Ramos (cell line): ENCODE results near the gene ECI2.
"Not testable (repeated sequence)": the region's sequence is repeated elsewhere in the genome, so short reads cannot be mapped to it uniquely, and the experiment has no call there.

Source experiments
- in situ Hi-C: fragments of 300-500 bp; cut with MboI; formaldehyde crosslinking; loops from one replicate; pipeline ENCODE4 v1.14.3; 2022; ENCODE audit warnings: low sequenced_read_pairs; ENCODE audit not compliant: unreplicated experiment

ECI2 gene

DNA sequence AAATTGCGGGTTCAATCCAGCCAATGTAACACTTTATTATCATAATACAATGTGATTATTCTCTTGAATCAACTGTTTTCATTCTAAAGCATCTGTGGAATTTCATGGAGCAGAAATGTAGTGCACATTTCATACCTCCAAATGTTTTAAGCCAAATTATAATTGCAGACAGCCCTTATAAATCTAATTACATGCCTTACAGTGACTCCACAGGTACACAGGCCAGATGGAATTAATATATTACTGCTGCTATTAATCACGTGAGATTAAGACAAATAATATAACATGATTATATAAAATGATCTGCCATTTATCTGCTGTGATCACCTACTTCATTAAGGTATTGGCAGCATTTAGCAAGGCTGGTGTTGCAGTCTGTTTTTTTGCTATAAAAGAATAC lies 9.7 kb upstream of the ECI2 start:
- in situ Hi-C loops, result no loop called here

DNA sequence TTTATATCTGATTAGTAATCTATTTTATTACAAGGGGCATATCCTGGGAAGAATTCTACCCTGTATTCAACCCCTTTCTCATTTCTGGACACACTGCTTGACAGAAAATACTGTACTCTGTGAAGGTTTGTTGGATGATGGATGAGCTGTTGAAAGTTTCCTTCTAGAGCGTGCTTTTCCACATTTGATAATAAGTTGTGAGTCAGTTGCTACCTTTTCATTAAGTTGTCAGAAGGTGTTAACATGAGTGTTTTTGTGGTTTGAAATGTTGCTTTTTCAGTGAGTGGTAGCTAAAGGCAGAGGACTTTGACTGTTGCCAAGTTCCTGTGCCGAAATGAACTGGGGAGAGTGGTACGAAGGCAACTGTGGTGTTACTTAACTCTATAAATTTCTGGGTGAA lies 3.9 kb upstream of the ECI2 start:
- in situ Hi-C loops, result no loop called here

DNA sequence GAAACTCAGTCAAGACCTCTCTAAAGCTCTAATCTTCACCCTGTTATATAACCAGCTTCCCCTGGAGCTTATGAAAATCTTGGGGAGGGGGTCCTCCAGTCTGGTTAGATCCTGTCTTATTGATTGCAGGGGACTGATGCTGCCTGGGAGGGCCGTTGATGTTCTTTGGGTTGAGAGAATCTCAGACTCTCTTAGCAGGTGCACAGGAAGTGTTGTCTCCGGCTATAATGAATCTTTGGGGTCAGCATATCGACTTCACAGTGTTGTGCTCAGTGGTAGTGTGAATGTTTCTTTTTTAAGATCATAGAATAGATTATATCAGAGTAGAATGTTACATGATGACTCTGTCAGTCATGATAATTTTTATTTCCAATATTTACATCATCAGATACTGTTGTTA lies 2.8 kb upstream of the ECI2 start:
- in situ Hi-C loops, result no loop called here

DNA sequence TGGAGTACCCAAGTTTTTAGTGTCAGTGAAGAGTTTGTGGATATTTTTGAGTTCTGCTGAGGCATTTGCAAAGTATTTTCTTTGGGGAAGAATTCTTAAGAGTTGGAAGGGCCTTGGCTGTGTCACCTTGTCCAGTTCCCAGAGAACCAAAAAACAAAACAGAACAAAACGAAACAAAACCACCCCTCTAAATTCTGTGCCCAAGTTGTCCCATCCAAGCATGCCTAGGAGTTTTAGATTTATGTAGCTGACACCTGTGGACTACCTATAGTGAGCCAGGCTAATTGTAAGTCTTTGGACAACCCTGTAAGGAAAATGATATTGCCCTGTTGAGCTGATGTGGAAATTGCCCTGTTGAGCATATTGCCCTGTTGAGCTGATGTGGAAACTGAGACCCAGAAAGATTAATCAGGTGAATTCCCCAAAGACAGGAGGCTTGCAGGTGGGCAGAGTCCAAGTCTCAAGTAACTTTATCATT lies 1.0 kb upstream of the ECI2 start:
- in situ Hi-C loops, result no loop called here

DNA sequence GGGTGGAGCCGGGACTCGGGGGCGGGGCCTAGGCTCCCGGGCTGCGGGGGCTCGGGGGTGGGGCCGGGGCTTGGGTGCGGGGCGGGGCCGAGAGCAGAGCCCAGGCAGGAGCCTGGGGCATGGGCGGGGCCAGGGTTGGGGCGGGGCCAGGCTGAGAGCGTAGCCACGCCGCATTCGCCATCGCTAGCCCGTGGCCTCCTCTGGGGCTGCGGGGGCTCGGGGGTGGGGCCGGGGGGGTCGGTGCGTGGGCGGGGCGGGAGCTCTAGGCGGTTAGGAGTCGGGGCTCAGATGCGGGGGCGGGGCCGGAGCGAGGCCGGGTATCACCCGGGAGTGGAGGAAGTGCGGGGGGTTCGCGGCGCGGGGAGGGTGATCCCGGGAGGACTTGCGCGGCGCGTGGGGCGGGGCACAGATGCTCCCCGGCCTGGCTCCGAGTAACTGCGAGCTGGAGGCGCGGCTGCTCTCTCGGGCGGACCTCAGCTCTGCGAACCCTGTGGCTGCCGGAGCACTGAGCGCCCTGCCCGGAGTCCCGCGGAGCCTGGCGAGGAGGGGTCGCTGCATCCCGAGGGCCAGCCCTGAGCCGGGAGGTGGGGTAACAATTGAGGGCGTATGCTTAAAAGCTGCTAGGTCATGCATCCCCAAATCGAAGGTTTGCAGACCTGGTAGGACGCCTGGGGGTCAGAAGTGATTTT lies 434 bp upstream of the ECI2 start:
- in situ Hi-C loops, result no loop called here

DNA sequence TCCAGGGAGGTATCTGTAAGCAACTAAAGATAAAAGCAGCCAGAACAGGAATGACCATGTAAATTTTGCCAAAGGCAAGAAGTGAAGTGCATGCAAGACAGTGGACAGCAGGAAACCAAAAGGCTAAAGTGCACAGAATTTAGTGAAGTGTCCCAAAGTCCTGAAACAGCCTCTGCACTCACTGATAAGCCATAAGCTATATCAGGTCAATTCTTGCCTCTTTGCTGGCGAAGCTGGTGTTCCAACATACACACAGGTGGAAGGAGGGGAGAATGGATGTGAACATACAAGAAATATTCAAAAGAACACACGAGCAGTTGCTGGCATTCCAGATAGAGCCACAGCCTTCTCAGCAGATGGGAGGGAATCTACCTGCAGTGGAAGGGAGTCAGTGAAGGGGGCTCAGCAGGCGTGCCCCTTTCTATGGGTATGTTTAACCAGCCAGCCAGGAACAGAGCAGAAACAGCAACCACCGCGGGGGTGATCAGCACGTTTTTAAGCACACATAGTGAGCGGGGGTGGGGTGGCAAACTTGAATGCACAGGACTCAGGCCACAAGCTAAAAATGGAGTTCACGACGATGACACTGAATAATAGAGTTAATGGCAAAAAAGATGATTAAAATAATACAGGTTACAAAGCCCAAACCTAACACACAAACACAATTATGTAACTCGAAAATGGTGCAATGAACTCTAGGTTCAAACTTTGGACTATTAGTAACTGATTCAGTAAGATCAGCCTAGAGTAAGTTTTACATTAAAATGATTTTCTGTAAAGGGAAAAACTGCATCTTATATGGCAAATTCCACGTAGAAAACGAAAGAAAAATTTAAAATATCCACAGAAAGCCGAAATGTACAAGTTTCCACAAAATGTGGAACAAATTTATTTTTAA lies 1.2 kb downstream of the ECI2 start:
- in situ Hi-C loops, result no loop called here

DNA sequence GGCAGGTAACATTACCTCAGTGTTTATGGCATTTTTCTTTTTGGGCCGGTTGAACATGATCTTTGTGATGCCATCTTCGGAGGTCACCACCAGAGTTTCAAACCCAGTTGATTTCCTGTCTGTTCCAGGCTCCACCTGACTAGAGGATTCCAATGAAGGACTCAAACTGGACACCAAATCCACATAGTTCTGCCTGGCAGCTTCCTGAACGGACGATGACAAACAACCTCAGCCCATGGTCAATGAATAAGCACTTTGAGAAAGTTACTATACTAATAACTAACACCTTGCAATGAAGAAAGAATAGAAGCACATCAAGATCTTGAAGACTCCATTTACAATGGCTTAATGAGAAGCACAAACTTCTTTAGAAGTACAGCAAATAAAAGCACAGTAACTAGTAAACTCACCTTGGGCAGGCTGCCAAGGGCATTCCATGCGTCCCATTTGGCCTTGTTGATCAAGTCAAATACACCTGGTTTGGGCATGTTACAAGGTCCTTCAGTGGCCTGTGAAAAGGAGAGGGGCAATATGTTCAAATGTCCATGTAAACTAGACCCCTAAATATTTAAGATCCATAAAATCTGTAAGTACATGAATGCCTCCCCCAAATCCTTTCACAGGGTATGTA lies 4.9 kb downstream of the ECI2 start:
- in situ Hi-C loops, result no loop called here

DNA sequence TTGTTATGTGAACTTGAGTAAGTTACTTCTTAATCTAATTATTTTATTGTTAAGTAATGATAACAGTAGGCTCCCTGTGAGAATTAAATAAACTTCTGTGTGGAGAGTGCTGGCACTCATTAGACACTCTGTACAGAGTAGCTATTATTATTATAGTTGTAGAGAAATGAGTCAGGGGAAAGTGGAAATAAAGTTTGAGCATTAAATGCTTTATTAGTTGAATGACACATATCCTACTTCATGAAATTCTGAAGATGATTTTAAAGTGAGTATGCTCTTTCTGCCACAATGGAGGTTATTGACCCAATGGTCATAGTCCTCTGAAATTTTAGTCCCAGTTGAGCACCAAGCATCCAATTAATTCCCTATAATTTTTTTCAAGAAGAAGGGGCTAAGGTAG lies 5.9 kb downstream of the ECI2 start:
- in situ Hi-C loops, result no loop called here

DNA sequence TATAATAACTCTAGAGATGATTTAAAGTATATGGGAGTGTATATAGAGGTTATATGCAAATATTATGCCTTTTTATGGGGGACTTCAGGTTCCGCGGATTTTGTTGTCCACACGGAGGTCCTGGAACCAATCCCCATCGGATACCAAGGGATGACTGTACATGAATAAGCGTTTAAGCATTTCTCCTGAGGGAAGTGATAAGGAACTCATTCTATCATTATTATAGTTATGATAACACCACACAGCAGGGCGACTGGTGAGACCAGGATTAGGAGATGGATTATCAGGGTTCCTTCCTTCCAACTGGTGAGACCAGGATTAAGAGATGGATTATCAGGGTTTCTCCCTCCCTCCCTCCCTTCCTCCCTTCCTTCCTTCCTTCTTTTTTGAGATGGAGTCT lies 6.6 kb downstream of the ECI2 start:
- in situ Hi-C loops, result no loop called here

DNA sequence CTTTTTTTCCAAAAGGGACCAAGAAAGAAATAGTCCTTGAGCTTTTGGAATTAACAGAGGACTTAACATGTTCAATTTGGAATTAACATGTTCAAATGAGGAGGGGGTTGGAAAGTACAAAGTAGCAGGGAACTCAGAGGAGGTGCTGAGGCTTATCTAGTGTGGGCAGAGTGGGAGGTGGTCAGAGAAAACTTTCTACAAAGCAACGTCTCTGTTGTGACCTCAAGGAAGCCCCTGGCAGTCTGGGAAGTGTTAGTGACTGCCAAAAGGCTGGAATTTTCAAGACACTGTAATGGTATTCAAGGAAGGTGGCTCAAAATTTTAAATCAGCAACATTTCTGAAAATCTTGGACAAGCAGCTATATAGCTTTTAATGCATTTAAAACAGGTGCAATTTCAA lies 7.3 kb downstream of the ECI2 start:
- in situ Hi-C loops, result no loop called here

DNA sequence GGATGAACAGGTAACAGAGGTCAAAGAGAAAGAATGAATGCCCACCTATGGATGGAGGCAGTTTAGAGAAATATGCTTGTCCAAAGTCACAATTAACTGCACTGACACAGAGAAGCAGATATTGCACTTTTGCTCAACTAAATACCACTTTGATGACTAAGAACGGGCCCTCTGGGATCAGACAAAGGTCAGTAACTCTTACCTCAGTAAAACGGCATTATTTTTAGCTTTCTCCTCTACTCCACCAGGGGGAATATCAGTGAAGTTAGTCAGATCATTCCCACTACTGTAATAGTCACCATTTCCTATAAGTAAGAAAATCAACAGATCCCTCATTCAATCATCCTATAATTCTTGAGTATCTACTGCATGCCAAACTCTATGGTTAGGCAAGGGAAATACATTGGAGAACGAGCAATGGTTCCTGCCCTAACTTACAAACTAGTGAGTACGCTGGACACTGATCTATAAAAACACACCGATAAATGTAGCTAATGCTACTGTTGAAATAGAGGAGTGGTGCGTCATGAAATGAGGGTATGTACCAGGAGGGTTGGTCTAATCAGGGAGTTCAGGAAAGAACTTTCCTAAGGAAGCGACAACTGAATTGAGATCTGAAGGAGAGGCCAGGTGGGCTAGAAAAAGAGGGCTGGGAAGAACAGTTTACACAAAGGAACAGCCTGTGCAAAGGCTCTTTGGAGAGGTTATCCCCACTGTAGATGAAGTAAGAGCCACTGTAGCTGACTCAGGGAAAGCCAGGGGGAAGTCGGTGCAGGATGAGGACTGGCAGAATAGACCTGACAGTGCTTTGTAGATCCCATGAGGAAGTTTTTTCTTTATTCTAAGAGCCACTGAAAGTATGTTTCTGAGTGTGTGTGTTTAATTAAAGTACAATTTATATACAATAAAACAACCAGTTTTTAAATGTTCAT lies 9.2 kb downstream of the ECI2 start:
- in situ Hi-C loops, result no loop called here

DNA sequence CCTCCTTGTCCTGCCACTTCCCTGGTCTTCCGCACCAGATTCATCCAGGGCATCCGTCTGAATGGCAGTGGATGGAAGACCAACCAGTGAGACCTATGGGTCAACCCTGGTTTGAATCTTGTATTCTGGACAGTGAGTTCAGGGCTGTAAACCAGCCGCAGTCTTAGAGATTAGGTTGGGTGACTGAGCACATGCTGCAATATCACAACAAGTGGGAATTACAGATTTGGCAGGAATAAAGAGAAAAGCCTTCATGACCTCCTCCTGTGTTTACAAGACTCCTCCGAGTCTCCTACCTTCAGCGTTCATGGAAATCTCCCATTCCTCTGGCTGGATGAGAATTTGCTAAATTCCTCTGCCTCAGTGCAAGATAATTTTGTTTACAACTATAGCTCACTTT lies 9.9 kb downstream of the ECI2 start:
- in situ Hi-C loops, result no loop called here

DNA sequence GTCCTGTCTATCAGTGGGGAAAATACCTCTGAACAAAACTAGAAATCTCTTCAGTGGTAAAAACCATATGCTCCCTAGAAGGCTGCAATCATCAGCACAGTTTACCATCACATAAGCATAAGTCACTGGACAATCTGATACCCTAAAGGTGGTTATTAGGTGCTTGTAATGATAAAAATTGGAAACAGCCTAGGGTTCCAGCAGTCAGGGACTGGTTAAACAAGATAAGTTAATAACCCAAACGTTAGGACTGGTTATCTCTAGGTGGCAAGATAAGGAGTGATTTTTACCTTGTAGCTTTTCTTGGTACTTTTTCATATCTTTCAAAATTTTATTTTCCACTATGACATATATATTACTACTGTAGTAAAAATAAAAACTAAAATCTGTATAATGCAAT lies 11.0 kb downstream of the ECI2 start:
- in situ Hi-C loops, result no loop called here

DNA sequence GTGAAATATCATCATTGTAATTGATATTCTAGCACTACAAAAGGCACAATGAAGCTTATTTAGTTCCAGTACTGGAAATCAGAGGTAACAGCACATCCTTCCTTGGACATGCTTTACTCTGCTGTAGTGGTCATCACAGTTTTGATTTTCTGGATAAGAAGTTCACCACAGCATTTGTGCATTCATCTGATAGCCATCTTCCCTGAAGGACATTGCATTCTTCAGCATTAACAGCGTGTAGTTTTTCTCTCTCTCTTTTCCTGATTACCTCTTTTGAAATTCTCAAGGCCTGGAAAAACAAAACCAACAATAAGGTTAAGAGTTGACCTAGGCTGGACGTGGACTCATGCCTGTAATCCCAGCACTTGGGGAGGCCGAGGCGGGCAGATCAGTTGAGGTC lies 19.6 kb downstream of the ECI2 start:
- in situ Hi-C loops, result no loop called here

DNA sequence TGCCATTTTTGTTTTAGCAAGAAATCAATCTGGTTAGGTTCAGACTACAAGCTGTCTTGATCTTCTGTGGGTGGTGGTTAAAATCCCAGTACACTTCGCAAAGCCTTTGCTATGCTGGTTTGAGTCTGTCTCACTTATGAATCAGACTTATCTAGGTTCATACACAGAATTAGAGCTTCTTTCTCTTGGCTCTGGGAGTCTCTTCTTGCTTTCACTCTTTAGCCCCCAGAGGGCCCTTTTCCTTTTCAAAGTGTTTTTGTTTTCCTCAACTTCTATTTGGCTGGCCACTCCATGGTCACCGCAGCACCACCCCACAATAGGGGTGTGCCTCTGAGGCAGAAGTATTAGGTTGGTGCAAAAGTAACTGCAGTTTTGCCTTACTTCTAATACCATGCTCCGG lies 21.3 kb downstream of the ECI2 start:
- in situ Hi-C loops, result no loop called here

DNA sequence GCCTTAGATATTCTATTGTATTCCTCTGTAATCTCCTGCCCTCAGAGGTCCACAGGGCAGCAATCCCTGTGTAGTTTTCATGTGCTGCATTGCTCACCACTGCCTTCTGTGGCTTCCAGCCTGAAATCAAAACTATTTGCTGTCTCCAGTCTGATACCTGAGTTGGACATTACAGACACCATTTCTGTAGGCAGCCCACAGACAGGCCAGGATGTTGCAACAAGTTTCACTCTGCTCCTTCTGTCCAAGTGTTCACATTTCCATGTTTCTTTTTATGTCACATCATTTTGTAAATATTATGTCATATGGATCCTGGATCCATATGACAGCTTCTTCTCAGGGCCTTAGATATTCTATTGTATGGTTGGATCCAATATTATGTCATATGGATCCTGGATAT lies 21.7 kb downstream of the ECI2 start:
- in situ Hi-C loops, result no loop called here

DNA sequence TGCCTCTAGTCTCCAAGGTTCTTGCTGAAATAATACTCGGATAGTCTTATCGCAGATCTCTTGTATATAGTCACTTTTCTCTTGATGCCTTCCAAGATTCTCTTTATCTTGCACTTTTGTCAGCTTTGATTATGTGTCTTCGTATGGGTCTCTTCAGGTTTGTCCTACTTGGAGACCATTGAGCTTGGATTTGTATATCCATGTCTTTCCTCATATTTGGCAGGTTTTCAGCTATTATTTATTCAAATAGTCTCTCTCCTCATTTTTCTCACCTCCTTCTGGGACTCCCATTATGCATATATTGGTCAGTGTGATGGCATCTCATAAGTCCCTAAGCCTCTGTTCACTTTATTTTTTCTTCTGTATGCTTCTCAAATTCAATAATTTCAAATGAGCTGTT lies 23.0 kb downstream of the ECI2 start:
- in situ Hi-C loops, result no loop called here

DNA sequence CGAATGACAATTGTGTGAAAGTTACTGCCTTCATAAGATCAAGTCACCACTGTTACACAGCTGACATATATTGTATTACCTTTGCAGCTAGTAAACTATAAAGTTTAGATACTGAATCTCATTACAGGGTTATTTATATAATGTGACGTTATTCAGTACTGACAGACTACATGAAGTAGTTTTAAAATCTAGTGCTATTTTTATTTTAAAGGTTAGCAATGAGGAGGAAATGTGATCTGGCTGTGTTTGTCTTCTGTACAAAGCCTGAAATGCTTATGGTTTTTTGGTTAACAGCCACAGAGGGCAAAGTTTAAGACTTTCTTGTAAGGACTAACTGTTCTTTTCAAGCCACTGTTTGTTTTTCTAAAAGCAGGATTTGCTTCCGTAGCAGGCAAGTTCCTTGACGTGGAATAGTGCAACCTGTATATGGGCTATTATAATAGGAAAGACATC lies 26.0 kb downstream of the ECI2 start:
- in situ Hi-C loops, result not testable (repeated sequence)

DNA sequence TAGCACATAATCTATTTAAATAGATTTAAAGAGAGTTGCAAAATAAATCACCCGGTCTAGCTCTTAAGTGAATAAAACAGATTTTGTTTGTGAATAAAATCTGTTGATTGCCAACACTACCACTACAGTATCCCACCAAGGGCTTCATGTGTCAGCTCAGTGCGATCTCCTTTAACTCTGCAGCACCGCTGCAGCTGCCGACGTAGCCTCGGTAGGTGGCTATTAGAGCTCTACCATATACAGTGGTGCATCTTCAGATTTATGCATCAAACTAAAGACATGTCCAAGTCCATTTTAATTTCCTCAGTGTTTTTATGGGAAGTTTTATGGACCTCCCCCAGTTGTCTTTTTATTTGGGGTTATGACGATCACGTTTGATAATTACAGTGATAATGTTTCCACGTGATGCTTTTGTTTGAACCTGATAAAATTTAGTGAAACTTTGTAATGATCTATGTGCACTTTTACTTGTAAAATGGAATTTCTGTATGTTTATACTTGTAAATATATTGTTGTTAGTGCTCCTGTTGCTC lies 26.7 kb downstream of the ECI2 start:
- in situ Hi-C loops, result no loop called here

DNA sequence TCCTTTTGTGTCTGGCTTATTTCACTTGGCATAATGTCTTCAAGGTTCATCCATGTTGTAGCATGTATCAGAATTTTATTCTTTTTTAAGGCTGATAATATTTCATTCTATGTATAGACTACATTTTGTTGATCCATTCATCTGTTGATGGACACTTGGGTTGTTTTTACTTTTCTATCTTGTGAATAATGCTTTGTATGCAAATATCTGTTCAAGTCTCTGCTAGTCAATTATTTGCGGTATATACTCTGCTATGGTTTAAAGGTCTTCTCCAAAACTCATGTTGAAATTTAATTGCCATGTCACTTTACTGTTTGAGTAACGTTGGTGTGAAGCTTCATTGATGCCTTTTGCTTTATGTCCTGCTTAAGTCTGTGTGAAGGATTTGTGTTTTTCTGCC lies 27.5 kb downstream of the ECI2 start:
- in situ Hi-C loops, result no loop called here
